LNCAP (cell line): ENCODE data around the gene PRPS1.

Experiments
- CTCF ChIP-seq: fragments of 450-650 bp; IDR thresholded peaks from 2 replicates; pipeline ENCODE4 v1.5.1; 2017; ENCODE audit warnings: mild to moderate bottlenecking

The PRPS1 gene

GRCh38 chrX:107684956-107685385, 56.7 kb downstream of the PRPS1 start:
- TF ChIP-seq CTCF: no peak

- TF ChIP-seq CTCF: no peak
These were observed 57.7 kb downstream of the PRPS1 start for GRCh38 chrX:107686026-107686425.

- TF ChIP-seq CTCF: no peak
These were observed 58.5 kb downstream of the PRPS1 start for GRCh38 chrX:107686792-107687191.

GRCh38 chrX:107687445-107687844, 59.1 kb downstream of the PRPS1 start:
- TF ChIP-seq CTCF: no peak

- no peak for TF ChIP-seq CTCF
These were observed 62.7 kb downstream of the PRPS1 start for GRCh38 chrX:107691024-107691448.

- TF ChIP-seq CTCF: no peak
These were observed 71.3 kb downstream of the PRPS1 start for GRCh38 chrX:107699616-107700015.

- TF ChIP-seq CTCF: no peak
These were observed 72.0 kb downstream of the PRPS1 start for GRCh38 chrX:107700317-107700774.
